A549 (cell line): ENCODE results near the gene TCTA. TPM values are rescaled to one million over a fixed set of nuclear protein-coding genes. Genes with fewer than 3 reads are reported as not detected.
A peak's percentile ranks its signal among the peaks of the same experiment; 100 is the strongest.

Experiments
- ATAC-seq, 2 experiments: fragments of 200-7000 bp in 1 of 2; fragments of >200 bp in 1 of 2; cut with Nextera tagmentation in 1 of 2; cut with Tn5 transposase in 1 of 2; 3 replicates each; pipeline versions ENCODE4 v1.8.0 to v1.9.1; 2018 to 2020; ENCODE audit warnings: mild to moderate bottlenecking in 1 of 2, moderate library complexity in 1 of 2
- CTCF ChIA-PET: fragments of 300-600 bp; sonication (Branson Sonifier 250); formaldehyde crosslinking; extraction: SDS; loops from one replicate; lab custom pipeline; 2021; ENCODE audit warnings: antibody characterized with exemption, inconsistent platforms; lab: Yijun Ruan, JAX
- POLR2A ChIA-PET: fragments of 350-600 bp; formaldehyde crosslinking; extraction: SDS; loops from one replicate; lab custom pipeline; 2021; ENCODE audit warnings: antibody characterized with exemption, inconsistent platforms; lab: Yijun Ruan, JAX
- DNase-seq, 2 experiments: peaks; one replicate each; pipeline versions ENCODE4 v3.0.0 to v3.0.0-alpha.2; 2011 to 2016; ENCODE audit warnings: low read depth in 1 of 2, low spot score in 1 of 2
- FAIRE-seq: peaks from 2 replicates; lab custom pipeline; 2011; peaks lifted over from hg19 to GRCh38; lab: Jason Lieb, UNC
- H3K27ac ChIP-seq, 2 experiments: fragments of >200 bp; sonication (Bioruptor Twin); formaldehyde crosslinking; 3 replicates each; pipeline ENCODE4 v1.5.1; 2016 to 2017
- H3K4me1 ChIP-seq: fragments of >200 bp; sonication (Bioruptor Twin); formaldehyde crosslinking; 3 replicates; pipeline ENCODE4 v1.6.1; 2016
- H3K4me2 ChIP-seq: fragments of >200 bp; sonication (Bioruptor Twin); formaldehyde crosslinking; 3 replicates; pipeline ENCODE4 v1.6.1; 2016
- H3K4me3 ChIP-seq: fragments of >200 bp; sonication (Bioruptor Twin); formaldehyde crosslinking; 3 replicates; pipeline ENCODE4 v1.5.1; 2016
- H3K9me3 ChIP-seq: fragments of >200 bp; sonication (Bioruptor Twin); formaldehyde crosslinking; 3 replicates; pipeline ENCODE4 v1.6.1; 2016
- ATOH8 ChIP-seq: fragments of 250-450 bp; sonication (Bioruptor Pico); IDR thresholded peaks from 2 replicates; pipeline ENCODE4 v1.5.0; 2020; ENCODE audit warnings: low read depth, mild to moderate bottlenecking, moderate library complexity
- BHLHE40 ChIP-seq: IDR thresholded peaks from 2 replicates; pipeline ENCODE4 v1.6.1; 2012; ENCODE audit warnings: low read depth, low read length, inconsistent platforms
- CTCF ChIP-seq: fragments of >200 bp; sonication (Bioruptor Twin); formaldehyde crosslinking; IDR thresholded peaks from 3 replicates; pipeline ENCODE4 v1.5.1; 2016
- EHMT2 ChIP-seq: fragments of 200-600 bp; sonication (generic); IDR thresholded peaks from 2 replicates; pipeline ENCODE4 v1.6.1; 2016; ENCODE audit warnings: antibody characterized with exemption, low read depth, mild to moderate bottlenecking, moderate library complexity
- EP300 ChIP-seq, 2 experiments: fragments of >200 bp; sonication (Bioruptor Twin); formaldehyde crosslinking; IDR thresholded peaks; 2 replicates in 1 of 2; 3 replicates in 1 of 2; pipeline ENCODE4 v1.6.1; 2016 to 2017
- FOSB ChIP-seq: fragments of 250-450 bp; sonication (Bioruptor Pico); IDR thresholded peaks from 2 replicates; pipeline ENCODE4 v1.5.0; 2020; ENCODE audit warnings: mild to moderate bottlenecking, moderate library complexity
- GATA3 ChIP-seq: IDR thresholded peaks from 2 replicates; pipeline ENCODE4 v1.6.1; 2012; ENCODE audit warnings: borderline replicate concordance
- HES2 ChIP-seq: fragments of >200 bp; sonication (Bioruptor Twin); formaldehyde crosslinking; IDR thresholded peaks from 2 replicates; pipeline ENCODE4 v1.6.1; 2016
- HEYL ChIP-seq: fragments of 250-450 bp; sonication (Bioruptor Pico); IDR thresholded peaks from 2 replicates; pipeline ENCODE4 v1.8.0; 2021; ENCODE audit warnings: mild to moderate bottlenecking, moderate library complexity
- HOXB13 ChIP-seq: fragments of 250-450 bp; sonication (Bioruptor Pico); IDR thresholded peaks from 2 replicates; pipeline ENCODE4 v1.5.0; 2020; ENCODE audit warnings: low read depth, mild to moderate bottlenecking, moderate library complexity
- HOXB5 ChIP-seq: fragments of 250-450 bp; sonication (Bioruptor Pico); IDR thresholded peaks from 2 replicates; pipeline ENCODE4 v1.5.0; 2020; ENCODE audit warnings: mild to moderate bottlenecking, moderate library complexity
- JUNB ChIP-seq: fragments of >200 bp; sonication (Bioruptor Twin); formaldehyde crosslinking; IDR thresholded peaks from 2 replicates; pipeline ENCODE4 v1.6.1; 2016
- KDM5A ChIP-seq: fragments of 200-600 bp; sonication (generic); IDR thresholded peaks from 2 replicates; pipeline ENCODE4 v1.6.1; 2016; ENCODE audit warnings: antibody characterized with exemption, mild to moderate bottlenecking
- MAFK ChIP-seq: fragments of 450-650 bp; IDR thresholded peaks from 2 replicates; pipeline ENCODE4 v1.6.1; 2014; ENCODE audit not compliant: partially characterized antibody
- NPAS2 ChIP-seq: fragments of 250-450 bp; sonication (Bioruptor Pico); IDR thresholded peaks from 2 replicates; pipeline ENCODE4 v1.8.0; 2022; ENCODE audit warnings: mild to moderate bottlenecking, moderate library complexity, borderline replicate concordance
- NR3C1 ChIP-seq: fragments of >200 bp; sonication (Bioruptor Twin); formaldehyde crosslinking; IDR thresholded peaks from 3 replicates; pipeline ENCODE4 v1.6.1; 2017
- PBX3 ChIP-seq: IDR thresholded peaks from 2 replicates; pipeline ENCODE4 v1.6.1; 2012
- REST ChIP-seq: fragments of 200-600 bp; sonication (generic); IDR thresholded peaks from 2 replicates; pipeline ENCODE4 v1.6.1; 2016; ENCODE audit warnings: antibody characterized with exemption, mild to moderate bottlenecking, moderate library complexity
- RNF2 ChIP-seq: fragments of 200-600 bp; sonication (generic); IDR thresholded peaks from 2 replicates; pipeline ENCODE4 v1.6.1; 2016; ENCODE audit warnings: low read depth, mild to moderate bottlenecking, antibody characterized with exemption, moderate library complexity, borderline replicate concordance
- USF2 ChIP-seq: fragments of 450-650 bp; IDR thresholded peaks from 2 replicates; pipeline ENCODE4 v1.6.1; 2014; ENCODE audit warnings: antibody characterized with exemption
- ZC3H11A ChIP-seq: fragments of 450-650 bp; IDR thresholded peaks from 2 replicates; pipeline ENCODE4 v1.6.1; 2014; ENCODE audit warnings: antibody characterized with exemption, mild to moderate bottlenecking
- ZNF302 ChIP-seq: fragments of 250-450 bp; sonication (Bioruptor Pico); IDR thresholded peaks from 2 replicates; pipeline ENCODE4 v1.9.0; 2021; ENCODE audit warnings: inconsistent platforms, mild to moderate bottlenecking, moderate library complexity
- WGBS: methylation state at CpG from one replicate; pipeline ENCODE4 v1.1.6; 2017; ENCODE audit errors: missing lambda C conversion rate; 5-methylcytosine and 5-hydroxymethylcytosine counted together
- polyA plus RNA-seq, 4 experiments: library from polyadenylated mRNA; depleted of rRNA in 3 of 4; stranded (reverse); fragments of >200 nt; fragmentation: RNase III in 1 of 4; extraction: RNeasy Plus Mini Kit Qiagen cat#74134 plus additional on column Dnase treatment in 1 of 4; gene quantifications; 2 replicates in 3 of 4; 3 replicates in 1 of 4; pipeline ENCODE4 v1.2.3, GENCODE V29; 2011 to 2017

Gene TCTA
- polyA plus RNA-seq, 2 of the 4 experiments (the other 2 are of a cell fraction): 14.6 to 14.8 TPM

GRCh38 chr3:49428752-49429080 lies 16.5 kb downstream of the TCTA start:
- Histone ChIP-seq H3K9me3 (no peaks in the 10 kb centered on the region), H3K4me3 (peak overlapping the region; percentile 61), H3K4me2 (peak overlapping the region; percentile 80), H3K4me1 (peaks cover 7% of the 10 kb centered on the region; the same call in 2 of the 3 replicates), H3K27ac (peak overlapping the region; percentile 88 to 91)
- DNase-seq: peak in 1 of 2 experiments; percentile 46
- peak; percentile 28 to 42; a peak in 5 of 6 replicates for ATAC-seq
- POLR2A ChIA-PET: interaction anchor here (0.6 to 1.6 kb wide), 14 partner anchors 8 to 439 kb away, joined by 3 to 7 read pairs (median 3); partner anchors contain the start of genes DAG1 and RHOA
- FAIRE-seq: no peak
- 4% methylated on average over 9 of the region's 9 CpGs for whole genome bisulfite sequencing
- TF ChIP-seq NPAS2 (no peak), RNF2 (no peak), EP300 (IDR thresholded peaks at IDR 0.05) (no peak), KDM5A (0 out of 2 replicates have a peak, but pooled peaks have one; percentile 15), HES2 (no peak), PBX3 (no peak)
- CTCF ChIA-PET: interaction anchor here (0.7 to 1.6 kb wide), 4 partner anchors 19 to 144 kb away, joined by 3 to 4 read pairs (median 4); partner anchors contain the start of gene USP4

- Histone ChIP-seq H3K4me2 (no peak overlapping the region), H3K4me3 (no peak overlapping the region), H3K4me1 (0 out of 3 replicates have a peak, but pooled peaks cover 3% of the 10 kb centered on the region), H3K27ac (no peak overlapping the region), H3K9me3 (no peaks in the 10 kb centered on the region)
- ChIA-PET CTCF (interaction anchor here (3.2 kb wide), 1 partner anchor 15 kb away, joined by 10 read pairs; no protein-coding TSS in a partner anchor), POLR2A (no interaction called here)
- WGBS: 95% methylated on average over 5 of the region's 5 CpGs
- no peak for ATAC-seq
- no peak for FAIRE-seq
- TF ChIP-seq HES2 (no peak), PBX3 (no peak), USF2 (no peak), MAFK (no peak), BHLHE40 (no peak), ZC3H11A (no peak), FOSB (CRISPR knock-in tag) (no peak), ZNF302 (no peak)
- no peak for DNase-seq
These were observed 22.5 kb downstream of the TCTA start for GRCh38 chr3:49434731-49435130.

GRCh38 chr3:49445391-49445790 lies 33.2 kb downstream of the TCTA start:
- Histone ChIP-seq H3K9me3 (no peaks in the 10 kb centered on the region), H3K27ac (no peak overlapping the region), H3K4me2 (no peak overlapping the region), H3K4me3 (no peak overlapping the region), H3K4me1 (peaks cover 8% of the 10 kb centered on the region)
- DNase-seq (no peak), FAIRE-seq (no peak), ATAC-seq (no peak)
- ChIA-PET CTCF (interaction anchor here (0.7 to 1.5 kb wide), 2 partner anchors 10 to 28 kb away, joined by 3 to 6 read pairs; no protein-coding TSS in a partner anchor), POLR2A (no interaction called here)
- WGBS: 95% methylated on average over 4 of the region's 5 CpGs
- TF ChIP-seq GATA3 (no peak), ATOH8 (CRISPR knock-in tag) (no peak), HOXB13 (CRISPR knock-in tag) (no peak), HEYL (no peak), HOXB5 (CRISPR knock-in tag) (no peak), REST (no peak), BHLHE40 (no peak), EHMT2 (no peak), NR3C1 (no peak), JUNB (no peak), USF2 (no peak), CTCF (no peak)
